Transverse colon (tissue), 4 donors: ENCODE data around the gene FSCN2. TPM values are rescaled to one million over a fixed set of nuclear protein-coding genes. Genes with fewer than 3 reads are reported as not detected.
A peak's percentile ranks its signal among the peaks of the same experiment; 100 is the strongest.

ENCODE experiments used
- DNase-seq: peaks from one replicate; pipeline ENCODE4 v3.0.0-alpha.2; 2019
- H3K27ac ChIP-seq, 4 donors: fragments of 200-600 bp; sonication (generic); 2 replicates each; pipeline ENCODE4 v1.5.1; 2016 to 2018; ENCODE audit warnings: inconsistent platforms in 4 of 4
- H3K27me3 ChIP-seq: fragments of 200-600 bp; sonication (generic); 2 replicates; pipeline ENCODE4 v1.5.1; 2017; ENCODE audit warnings: inconsistent platforms
- H3K36me3 ChIP-seq, 4 donors: fragments of 200-600 bp; sonication (generic); 2 replicates each; pipeline ENCODE4 v1.5.1; 2017 to 2019; ENCODE audit warnings: inconsistent platforms in 4 of 4
- H3K4me1 ChIP-seq, 4 donors: fragments of 200-600 bp; sonication (generic); 2 replicates each; pipeline ENCODE4 v1.5.1; 2017 to 2020; ENCODE audit warnings: inconsistent platforms in 4 of 4
- H3K4me3 ChIP-seq, 4 donors: fragments of 200-600 bp; sonication (generic); 1 replicate in 1 of 4; 2 replicates in 3 of 4; pipeline versions ENCODE4 v1.5.1 to v1.6.1; 2017 to 2019; ENCODE audit warnings: inconsistent platforms in 4 of 4
- H3K9me3 ChIP-seq, 2 donors: fragments of 200-600 bp; sonication (generic); 2 replicates each; pipeline ENCODE4 v1.5.1; 2017 to 2019; ENCODE audit warnings: inconsistent platforms in 2 of 2
- EP300 ChIP-seq: sonication (generic); formaldehyde crosslinking; IDR thresholded peaks from one replicate; pipeline ENCODE4 v1.6.1; 2017; ENCODE audit warnings: antibody characterized with exemption, low read depth
- POLR2A ChIP-seq: fragments of 450-650 bp; IDR thresholded peaks from one replicate; pipeline ENCODE4 v1.6.1; 2016; ENCODE audit warnings: antibody characterized with exemption, mild to moderate bottlenecking, moderate library complexity
- POLR2AphosphoS5 ChIP-seq, 3 donors: sonication (generic); formaldehyde crosslinking; IDR thresholded peaks; one replicate each; pipeline ENCODE4 v1.6.1; 2016; ENCODE audit warnings: antibody characterized with exemption in 3 of 3
- WGBS, 2 donors: methylation state at CpG; one replicate each; pipeline ENCODE4 v1.1.5; 2018; ENCODE audit warnings: low coverage in 1 of 2; 5-methylcytosine and 5-hydroxymethylcytosine counted together
- in situ Hi-C, 4 donors: fragments of 200-750 bp; cut with MboI; loops; one replicate each; pipeline versions ENCODE4 v1.15.0 to v1.15.1; 2017; ENCODE audit warnings: low sequenced_read_pairs in 3 of 4, low pct_ligation_motif_present in 1 of 4, low pct_unique_long_range_greater_than_20kb in 1 of 4
- intact Hi-C: fragments of 100-400 bp; cut with DNase I; formaldehyde crosslinking; loops from one replicate; pipeline ENCODE4 v1.15.1; 2023; ENCODE audit warnings: low total_unique reads
- total RNA-seq, 4 donors: library from RNA; depleted of rRNA; stranded (reverse); fragments of >200 nt; gene quantifications; one replicate each; pipeline ENCODE4 v1.1.0, GENCODE V29; 2016
- TF ChIP-seq, protein P1 (sequence below), 5 experiments: fragments of 200-600 bp in 3 of 5; fragments of 450-650 bp in 2 of 5; sonication (generic) in 3 of 5; IDR thresholded peaks; 1 replicate in 2 of 5; 2 replicates in 3 of 5; pipeline ENCODE4 v1.5.1; 2016 to 2017; ENCODE audit warnings: antibody characterized with exemption in 5 of 5, inconsistent platforms in 3 of 5, mild to moderate bottlenecking in 2 of 5, moderate library complexity in 1 of 5

The FSCN2 gene
- total RNA-seq, 4 donors from 2014 or later: 2.3 to 36.4 (median 17.2) TPM

DNA sequence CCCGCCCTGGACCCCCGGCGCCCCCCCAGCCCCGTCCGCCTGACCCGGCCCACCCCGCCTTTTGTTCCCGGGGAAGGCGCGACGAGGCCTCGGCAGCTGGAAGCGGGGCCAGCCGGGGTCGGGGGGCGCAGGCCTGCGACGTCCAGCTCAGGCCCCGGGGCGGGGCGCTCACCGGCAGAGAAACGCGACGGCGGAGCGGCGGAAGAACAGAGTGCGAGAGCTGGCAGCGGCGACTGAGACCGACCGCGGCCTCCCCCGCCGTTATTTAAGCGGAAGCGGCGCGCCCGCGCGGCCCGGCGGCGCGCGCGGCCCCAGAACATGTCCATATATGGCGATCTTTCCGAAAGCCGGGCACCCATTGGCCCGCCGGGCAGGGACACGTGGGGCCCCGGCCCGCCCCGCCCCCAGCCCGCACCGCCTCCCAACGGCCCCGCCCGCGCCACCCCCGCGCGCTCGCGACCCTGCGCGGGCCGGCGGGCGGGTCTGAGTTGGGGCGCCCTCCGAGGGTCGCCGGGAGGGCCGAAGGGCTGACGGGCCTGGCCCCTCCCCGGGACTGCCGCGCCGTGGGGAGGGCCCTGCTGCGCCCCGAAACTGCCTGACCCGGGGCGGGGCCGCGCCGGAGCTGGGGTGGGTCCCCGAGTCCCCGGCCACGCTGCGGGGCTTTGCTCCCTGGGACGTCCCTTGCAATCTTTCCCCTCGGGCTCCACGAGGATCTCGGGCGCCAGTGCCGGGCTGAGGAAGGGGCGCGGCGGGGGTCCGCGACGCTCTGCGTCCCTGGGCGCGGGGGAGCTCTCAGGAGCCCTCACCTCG, 15.4 kb upstream of the FSCN2 start, which contains the start of gene ACTG1:
Gene ACTG1 (minus strand): TSS at position 238 of the 810 bp plus-strand sequence. CDS start 445 bp downstream, outside the sequence.
- peaks cover 27 to 48% (median 38%) of the 10 kb centered on the region in 4 donors for H3K4me1 ChIP-seq
- intact Hi-C loops (no loop called here), in situ Hi-C loops (no loop called here)
- peak; percentile 94 for DNase-seq
- peaks cover 0 to 24% (median 17%) of the 10 kb centered on the region in 4 donors for H3K36me3 ChIP-seq
- H3K27ac ChIP-seq: peak within 1 kb of the TSS; percentile 99 to 100 (median 100)
- no peaks in the 10 kb centered on the region for H3K9me3 ChIP-seq
- TF ChIP-seq EP300: peak; percentile 51
- TF ChIP-seq POLR2AphosphoS5 (IDR thresholded peaks at IDR 0.05): peak; percentile 94 to 100 (median 99)
- TF ChIP-seq, protein P1, sequence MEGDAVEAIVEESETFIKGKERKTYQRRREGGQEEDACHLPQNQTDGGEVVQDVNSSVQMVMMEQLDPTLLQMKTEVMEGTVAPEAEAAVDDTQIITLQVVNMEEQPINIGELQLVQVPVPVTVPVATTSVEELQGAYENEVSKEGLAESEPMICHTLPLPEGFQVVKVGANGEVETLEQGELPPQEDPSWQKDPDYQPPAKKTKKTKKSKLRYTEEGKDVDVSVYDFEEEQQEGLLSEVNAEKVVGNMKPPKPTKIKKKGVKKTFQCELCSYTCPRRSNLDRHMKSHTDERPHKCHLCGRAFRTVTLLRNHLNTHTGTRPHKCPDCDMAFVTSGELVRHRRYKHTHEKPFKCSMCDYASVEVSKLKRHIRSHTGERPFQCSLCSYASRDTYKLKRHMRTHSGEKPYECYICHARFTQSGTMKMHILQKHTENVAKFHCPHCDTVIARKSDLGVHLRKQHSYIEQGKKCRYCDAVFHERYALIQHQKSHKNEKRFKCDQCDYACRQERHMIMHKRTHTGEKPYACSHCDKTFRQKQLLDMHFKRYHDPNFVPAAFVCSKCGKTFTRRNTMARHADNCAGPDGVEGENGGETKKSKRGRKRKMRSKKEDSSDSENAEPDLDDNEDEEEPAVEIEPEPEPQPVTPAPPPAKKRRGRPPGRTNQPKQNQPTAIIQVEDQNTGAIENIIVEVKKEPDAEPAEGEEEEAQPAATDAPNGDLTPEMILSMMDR (IDR thresholded peaks at IDR 0.05): no peak
- peak; percentile 99 for TF ChIP-seq POLR2A
- peak within 1 kb of the TSS; percentile 82 to 96 (median 86) for H3K4me3 ChIP-seq
- WGBS, 2 donors: 0% methylated on average over 43 of the region's 111 CpGs; no CpG with 5 or more reads in 1 of the 2 donors
- no peaks in the 10 kb centered on the region for H3K27me3 ChIP-seq

DNA sequence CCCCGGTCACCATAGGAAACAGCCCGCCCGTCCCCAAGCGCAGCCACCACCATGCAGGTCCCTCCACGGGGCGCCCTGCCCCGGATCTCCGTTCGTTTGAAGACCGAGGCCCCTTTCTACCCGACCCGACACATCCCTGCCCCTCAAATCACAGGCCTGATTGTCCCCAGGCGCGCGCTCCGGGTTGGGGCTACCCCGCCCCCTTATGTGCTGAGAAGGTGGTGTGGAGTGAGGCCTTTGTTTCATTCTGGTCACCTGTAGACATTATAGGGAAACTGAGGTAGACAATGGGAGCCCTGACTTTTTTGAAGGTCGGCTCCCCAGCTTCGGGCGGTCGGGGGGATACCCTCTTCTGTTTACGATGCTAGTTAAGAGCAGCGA, 14.8 kb upstream of the FSCN2 start:
- Histone ChIP-seq H3K4me1 (peaks cover 31 to 54% (median 44%) of the 10 kb centered on the region in 4 donors), H3K4me3 (peak overlapping the region; percentile 82 to 96 (median 86)), H3K27me3 (no peaks in the 10 kb centered on the region), H3K36me3 (peaks cover 0 to 24% (median 17%) of the 10 kb centered on the region in 4 donors), H3K9me3 (no peaks in the 10 kb centered on the region), H3K27ac (peak overlapping the region; percentile 99 to 100 (median 100))
- 1% methylated on average over 23 of the region's 23 CpGs; no CpG with 5 or more reads in 1 of the 2 donors for WGBS, 2 donors
- in situ Hi-C loops: no loop called here
- no peak for TF ChIP-seq POLR2AphosphoS5 (IDR thresholded peaks at IDR 0.05)
- TF ChIP-seq, protein P1 (IDR thresholded peaks at IDR 0.05): no peak
- TF ChIP-seq POLR2A: no peak
- TF ChIP-seq EP300: no peak
- intact Hi-C loops: no loop called here
- DNase-seq: peak; percentile 80

DNA sequence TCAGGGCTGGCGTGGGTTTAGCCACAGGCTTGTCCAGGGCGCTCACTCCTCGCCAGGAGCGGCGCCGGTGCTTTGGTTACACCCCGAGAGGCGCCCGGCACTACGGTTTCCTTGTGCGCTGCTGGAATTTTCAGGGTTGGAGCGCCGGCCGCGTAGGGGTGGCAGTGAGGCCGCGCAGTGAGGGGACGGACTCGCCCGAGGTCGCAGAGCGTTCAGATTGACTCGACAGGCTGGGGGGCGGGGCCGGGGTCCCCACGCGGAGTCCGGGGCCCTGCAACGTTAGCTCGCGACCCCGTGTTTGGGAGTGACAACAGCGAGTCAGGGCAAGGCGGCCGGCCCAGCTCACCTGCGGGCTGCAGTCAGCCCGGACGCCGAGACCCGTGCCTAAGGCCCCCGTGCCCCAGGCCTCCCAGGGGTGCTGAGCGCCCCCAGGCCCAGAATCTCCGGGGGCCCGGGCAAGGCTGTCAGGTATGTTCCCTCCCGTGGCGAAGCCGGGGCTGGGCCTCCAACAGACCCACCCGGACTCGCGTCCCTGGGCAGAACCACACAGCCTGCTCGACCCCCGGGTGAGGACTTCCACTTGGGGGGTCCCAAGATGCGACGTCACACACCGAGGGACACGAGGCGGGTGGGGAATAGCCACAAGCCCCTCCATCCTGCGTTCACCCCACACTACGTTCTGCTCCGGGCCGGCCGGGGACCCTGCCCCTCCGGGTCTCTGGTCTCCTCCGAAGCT, 14.3 kb upstream of the FSCN2 start:
- peak; percentile 66 for DNase-seq
- H3K4me3 ChIP-seq: peak overlapping the region; percentile 82 to 96 (median 86)
- in situ Hi-C loops (no loop called here), intact Hi-C loops (no loop called here)
- H3K9me3 ChIP-seq: no peaks in the 10 kb centered on the region
- TF ChIP-seq POLR2AphosphoS5 (IDR thresholded peaks at IDR 0.05) (peak in 2 of 3 donors; percentile 57), EP300 (no peak), POLR2A (peak; percentile 71)
- TF ChIP-seq, protein P1 (IDR thresholded peaks at IDR 0.05): no peak
- H3K36me3 ChIP-seq: peaks cover 0 to 24% (median 17%) of the 10 kb centered on the region in 4 donors
- WGBS, 2 donors: 0% methylated on average over 1 to 19 of the region's 64 CpGs
- H3K27ac ChIP-seq: peak overlapping the region; percentile 99 to 100 (median 100)
- peaks cover 34 to 54% (median 47%) of the 10 kb centered on the region in 4 donors for H3K4me1 ChIP-seq
- no peaks in the 10 kb centered on the region for H3K27me3 ChIP-seq

DNA sequence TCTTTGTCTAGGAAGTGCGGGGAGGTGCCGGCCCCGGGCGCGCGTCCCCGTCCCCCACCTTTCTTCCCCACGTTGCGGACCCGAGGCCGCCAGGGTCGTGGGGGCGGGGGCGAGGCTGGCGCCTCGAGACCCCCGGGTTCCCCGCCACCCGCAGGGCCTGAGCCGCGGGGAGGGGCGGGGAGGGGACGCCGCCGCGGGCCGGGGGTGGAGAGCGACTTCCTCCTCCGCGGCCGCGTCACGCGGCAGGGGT, 13.8 kb upstream of the FSCN2 start:
- Histone ChIP-seq H3K27me3 (no peaks in the 10 kb centered on the region), H3K27ac (peak overlapping the region; percentile 99 to 100 (median 100)), H3K4me1 (peaks cover 35 to 54% (median 47%) of the 10 kb centered on the region in 4 donors), H3K4me3 (peak overlapping the region; percentile 82 to 96 (median 86)), H3K36me3 (peaks cover 0 to 24% (median 17%) of the 10 kb centered on the region in 4 donors), H3K9me3 (no peaks in the 10 kb centered on the region)
- peak; percentile 9 for TF ChIP-seq POLR2A
- TF ChIP-seq, protein P1 (IDR thresholded peaks at IDR 0.05): no peak
- peak in 1 of 3 donors; percentile 55 for TF ChIP-seq POLR2AphosphoS5 (IDR thresholded peaks at IDR 0.05)
- no peak for TF ChIP-seq EP300
- intact Hi-C loops (no loop called here), in situ Hi-C loops (no loop called here)
- no peak for DNase-seq
- WGBS, 2 donors: 1% methylated on average over 21 of the region's 34 CpGs; no CpG with 5 or more reads in 1 of the 2 donors
